Right renal cortex interstitium (tissue), 3 donors: Measurements from ENCODE around the gene GIPC1. TPM values are rescaled to one million over a fixed set of nuclear protein-coding genes. Genes with fewer than 3 reads are reported as not detected.

Source experiments
- DNase-seq, 3 donors: peaks; one replicate each; pipeline ENCODE4 v3.0.0-alpha.2; 2013; ENCODE audit warnings: low read depth in 3 of 3, low spot score in 2 of 3
- polyA plus RNA-seq, 3 donors: library from polyadenylated mRNA; unstranded; fragments of 120-200 nt; gene quantifications; one replicate each; pipeline ENCODE4 v1.2.1, GENCODE V29; 2013; ENCODE audit not compliant: insufficient read length in 3 of 3

The GIPC1 gene
- polyA plus RNA-seq, 3 donors = 52.6 to 67.1 (median 66.6) TPM

GRCh38 chr19:14494910-14495671, 836 bp downstream of the GIPC1 start:
- DNase-seq = no peak

GRCh38 chr19:14494411-14494810, 1.5 kb downstream of the GIPC1 start:
- DNase-seq = no peak

- DNase-seq = no peak
Observed at GRCh38 chr19:14492756-14493337, 3.1 kb downstream of the GIPC1 start.

- DNase-seq = no peak
Observed at GRCh38 chr19:14487370-14488125, 8.4 kb downstream of the GIPC1 start.

GRCh38 chr19:14482172-14482941, 13.6 kb downstream of the GIPC1 start:
- no peak for DNase-seq

GRCh38 chr19:14480700-14481079, 15.2 kb downstream of the GIPC1 start:
- DNase-seq = no peak

GRCh38 chr19:14479975-14480699, 15.8 kb downstream of the GIPC1 start:
- no peak for DNase-seq

- no peak for DNase-seq
Observed at GRCh38 chr19:14479309-14479974, 16.5 kb downstream of the GIPC1 start.

- DNase-seq = no peak
Observed at GRCh38 chr19:14478113-14478545, 17.8 kb downstream of the GIPC1 start.

- DNase-seq = peak in 1 of 3 donors; percentile 73
Observed at GRCh38 chr19:14477418-14478112, 18.4 kb downstream of the GIPC1 start.

- DNase-seq = no peak
Observed at GRCh38 chr19:14476673-14477401, 19.1 kb downstream of the GIPC1 start.

GRCh38 chr19:14476327-14476672, 19.6 kb downstream of the GIPC1 start:
- DNase-seq = no peak

- DNase-seq = no peak
Observed at GRCh38 chr19:14475251-14476073, 20.5 kb downstream of the GIPC1 start, which contains the start of gene PTGER1. TSS of gene PTGER1 (minus strand) at chr19:14475354. CDS start at chr19:14474320, 1,034 bp downstream.

GRCh38 chr19:14474827-14475226, 21.1 kb downstream of the GIPC1 start:
- DNase-seq = no peak

GRCh38 chr19:14473978-14474578, 21.8 kb downstream of the GIPC1 start:
- DNase-seq = no peak

- no peak for DNase-seq
Observed at GRCh38 chr19:14473073-14473977, 22.6 kb downstream of the GIPC1 start.
